SIG-M5 treated with dmso at 0.1 percent for 504 hours (cell line): ENCODE measurements around the gene THBS1.

Source experiments
- DNase-seq: peaks from one replicate; lab custom pipeline; 2025; ENCODE audit not compliant: unreplicated experiment; lab: John Stamatoyannopoulos, UW

THBS1 gene

GRCh38 chr15:39573287-39573686 is 7.6 kb upstream of the THBS1 start:
- no peak for DNase-seq

- no peak for DNase-seq
These were observed 7.0 kb upstream of the THBS1 start for GRCh38 chr15:39573844-39574243.

GRCh38 chr15:39574427-39574826 is 6.5 kb upstream of the THBS1 start:
- no peak for DNase-seq

- DNase-seq: no peak
These were observed 5.7 kb upstream of the THBS1 start for GRCh38 chr15:39575180-39575579.

GRCh38 chr15:39578851-39579486 is 1.9 kb upstream of the THBS1 start:
- no peak for DNase-seq

- DNase-seq: no peak
These were observed 1.3 kb upstream of the THBS1 start for GRCh38 chr15:39579487-39580116.

GRCh38 chr15:39580117-39580484 is 778 bp upstream of the THBS1 start:
- peak; percentile 74 for DNase-seq

- DNase-seq: no peak
These were observed 438 bp downstream of the THBS1 start for GRCh38 chr15:39581242-39581792.

GRCh38 chr15:39581793-39582285 is 960 bp downstream of the THBS1 start:
- peak; percentile 30 for DNase-seq

GRCh38 chr15:39582286-39582976 is 1.6 kb downstream of the THBS1 start:
- no peak for DNase-seq

- no peak for DNase-seq
These were observed 2.2 kb downstream of the THBS1 start for GRCh38 chr15:39582977-39583595.

- no peak for DNase-seq
These were observed 2.9 kb downstream of the THBS1 start for GRCh38 chr15:39583596-39584265.

- no peak for DNase-seq
These were observed 3.4 kb downstream of the THBS1 start for GRCh38 chr15:39584266-39584659.

GRCh38 chr15:39584662-39585388 is 3.9 kb downstream of the THBS1 start:
- DNase-seq: no peak

GRCh38 chr15:39585389-39585841 is 4.5 kb downstream of the THBS1 start:
- no peak for DNase-seq

GRCh38 chr15:39585871-39586301 is 5.0 kb downstream of the THBS1 start:
- DNase-seq: no peak

- no peak for DNase-seq
These were observed 5.7 kb downstream of the THBS1 start for GRCh38 chr15:39586387-39587095.

- no peak for DNase-seq
These were observed 6.3 kb downstream of the THBS1 start for GRCh38 chr15:39587096-39587721.
